HCT116 (cell line): ENCODE results near the gene EMC10. TPM values are rescaled to one million over a fixed set of nuclear protein-coding genes. Genes with fewer than 3 reads are reported as not detected.

ENCODE experiments used
- ATAC-seq: fragments of 200-7000 bp; cut with Tn5 transposase; 2 replicates; pipeline ENCODE4 v1.9.1; 2020; ENCODE audit warnings: mild to moderate bottlenecking, moderate library complexity
- BruUV-seq: library from RNA; stranded (reverse); fragments of 400-500 nt; replicated peaks from 2 replicates; lab custom pipeline; 2021; lab: Mats Ljungman, UMichigan
- CTCF ChIA-PET: fragments of 300-600 bp; sonication (Branson Sonifier 250); formaldehyde crosslinking; loops from one replicate; lab custom pipeline; 2021; ENCODE audit warnings: antibody characterized with exemption; lab: Charles Lee
- POLR2A ChIA-PET: fragments of 300-600, 350-600 bp; sonication (Branson Sonifier 250); formaldehyde crosslinking; loops from one replicate; lab custom pipeline; 2021; ENCODE audit warnings: antibody characterized with exemption; lab: Charles Lee
- RAD21 ChIA-PET, 2 experiments: fragments of 300-600 bp; sonication (Branson Sonifier 250); formaldehyde crosslinking; loops; one replicate each; lab custom pipeline; 2023; ENCODE audit warnings: low total read pairs in 2 of 2; ENCODE audit not compliant: uncharacterized antibody in 2 of 2, unreplicated experiment in 2 of 2, low non-redundant PET in 1 of 2; lab: Charles Lee
- DNase-seq: peaks from one replicate; pipeline ENCODE4 v3.0.0-alpha.2; 2010; ENCODE audit warnings: low read depth, low spot score
- H2AFZ ChIP-seq: fragments of 200-600 bp; shearing (Covaris generic), sonication (generic); 2 replicates; pipeline ENCODE4 v1.6.1; 2017; ENCODE audit warnings: low read depth, mixed run types, mixed read lengths, antibody characterized with exemption, low read length; ENCODE audit not compliant: poor library complexity, severe bottlenecking
- H3K27ac ChIP-seq: 2 replicates; pipeline ENCODE4 v1.5.1; 2012; ENCODE audit warnings: low read depth, low read length
- H3K27me3 ChIP-seq: fragments of 200-600 bp; sonication (generic); 2 replicates; pipeline ENCODE4 v1.6.1; 2016; ENCODE audit warnings: mixed run types, low read length, mixed read lengths; ENCODE audit not compliant: insufficient read depth
- H3K36me3 ChIP-seq, 2 experiments: fragments of 200-500 bp in 1 of 2; fragments of 200-600 bp in 1 of 2; sonication (Bioruptor generic) in 1 of 2; sonication (generic) in 1 of 2; 2 replicates each; pipeline versions ENCODE4 v1.5.1 to v1.6.1; 2014 to 2016; ENCODE audit warnings: low read length in 2 of 2, inconsistent platforms in 1 of 2, mixed read lengths in 1 of 2, mixed run types in 1 of 2; ENCODE audit not compliant: insufficient read depth in 2 of 2, control insufficient read depth in 1 of 2
- H3K4me1 ChIP-seq, 2 experiments: fragments of 200-600 bp in 1 of 2; sonication (generic) in 1 of 2; 2 replicates each; pipeline versions ENCODE4 v1.5.1 to v1.6.1; 2012 to 2017; ENCODE audit warnings: low read length in 2 of 2, inconsistent platforms in 1 of 2, mild to moderate bottlenecking in 1 of 2, mixed read lengths in 1 of 2, mixed run types in 1 of 2, moderate library complexity in 1 of 2; ENCODE audit not compliant: insufficient read depth in 2 of 2, control insufficient read depth in 1 of 2
- H3K4me2 ChIP-seq: fragments of 200-600 bp; sonication (generic); 2 replicates; pipeline ENCODE4 v1.6.1; 2017; ENCODE audit warnings: mixed run types, low read length, mixed read lengths
- H3K4me3 ChIP-seq, 2 experiments: fragments of 200-600 bp in 1 of 2; sonication (generic) in 1 of 2; replicated peaks in 1 of 2; 2 replicates each; pipeline ENCODE4 v1.5.1; 2011 to 2016; ENCODE audit warnings: low read length in 2 of 2, control low read depth in 1 of 2, low read depth in 1 of 2, mild to moderate bottlenecking in 1 of 2, mixed read lengths in 1 of 2, mixed run types in 1 of 2
- H3K79me2 ChIP-seq: fragments of 200-600 bp; sonication (generic); 2 replicates; pipeline ENCODE4 v1.6.1; 2017; ENCODE audit warnings: mild to moderate bottlenecking, mixed run types, low read length, moderate library complexity, mixed read lengths; ENCODE audit not compliant: insufficient read depth
- H3K9ac ChIP-seq: fragments of 200-600 bp; sonication (generic); 2 replicates; pipeline ENCODE4 v1.6.1; 2016; ENCODE audit warnings: low read length, mixed read lengths
- H3K9me2 ChIP-seq: fragments of 200-600 bp; sonication (generic), shearing (Covaris generic); 2 replicates; pipeline ENCODE4 v1.6.1; 2017; ENCODE audit warnings: mixed run types, mild to moderate bottlenecking, moderate library complexity; ENCODE audit not compliant: insufficient read depth
- H3K9me3 ChIP-seq, 2 experiments: fragments of 200-500 bp in 1 of 2; fragments of 200-600 bp in 1 of 2; sonication (Bioruptor generic) in 1 of 2; sonication (generic) in 1 of 2; 2 replicates each; pipeline ENCODE4 v1.6.1; 2014 to 2017; ENCODE audit warnings: low read length in 2 of 2, mixed read lengths in 2 of 2, inconsistent platforms in 1 of 2, low read depth in 1 of 2, mild to moderate bottlenecking in 1 of 2, mixed run types in 1 of 2, moderate library complexity in 1 of 2; ENCODE audit not compliant: control insufficient read depth in 1 of 2, insufficient read depth in 1 of 2
- H4K20me1 ChIP-seq: fragments of 200-600 bp; sonication (generic), shearing (Covaris generic); 2 replicates; pipeline ENCODE4 v1.6.1; 2017; ENCODE audit warnings: mixed run types, mild to moderate bottlenecking, moderate library complexity; ENCODE audit not compliant: insufficient read depth
- CBX3 ChIP-seq: IDR thresholded peaks from 2 replicates; pipeline ENCODE4 v1.6.1; 2012; ENCODE audit warnings: low read depth
- CEBPB ChIP-seq: IDR thresholded peaks from 2 replicates; pipeline ENCODE4 v1.6.1; 2012; ENCODE audit warnings: low read depth
- CTCF ChIP-seq, 3 experiments: fragments of 200-600 bp in 1 of 3; sonication (generic) in 1 of 3; IDR thresholded peaks in 2 of 3; conservative IDR thresholded peaks in 1 of 3; 2 replicates each; pipeline ENCODE4 v1.5.1; 2012 to 2017; ENCODE audit warnings: low read depth in 2 of 3, low read length in 2 of 3, antibody characterized with exemption in 1 of 3, borderline replicate concordance in 1 of 3, control low read depth in 1 of 3, mild to moderate bottlenecking in 1 of 3, mixed read lengths in 1 of 3, mixed run types in 1 of 3, moderate library complexity in 1 of 3; ENCODE audit not compliant: insufficient read depth in 1 of 3
- EGR1 ChIP-seq: IDR thresholded peaks from 2 replicates; pipeline ENCODE4 v1.6.1; 2012; ENCODE audit warnings: low read depth
- ELF1 ChIP-seq: IDR thresholded peaks from 2 replicates; pipeline ENCODE4 v1.6.1; 2012; ENCODE audit warnings: low read depth, borderline replicate concordance
- EZH2 ChIP-seq: fragments of 200-600 bp; sonication (generic); IDR thresholded peaks from 2 replicates; pipeline ENCODE4 v1.6.1; 2017; ENCODE audit warnings: antibody characterized with exemption, mixed run types
- EZH2phosphoT487 ChIP-seq: fragments of 200-600 bp; IDR thresholded peaks from 2 replicates; pipeline ENCODE4 v1.6.1; 2018; ENCODE audit warnings: antibody characterized with exemption, borderline replicate concordance
- JUND ChIP-seq: IDR thresholded peaks from 2 replicates; pipeline ENCODE4 v1.6.1; 2012
- MAX ChIP-seq: IDR thresholded peaks from 2 replicates; pipeline ENCODE4 v1.6.1; 2012
- POLR2A ChIP-seq: IDR thresholded peaks from 2 replicates; pipeline ENCODE4 v1.7.0; 2011; ENCODE audit warnings: borderline replicate concordance; ENCODE audit not compliant: insufficient read depth, insufficient read length; ENCODE audit errors: extremely low read depth
- RAD21 ChIP-seq: IDR thresholded peaks from 2 replicates; pipeline ENCODE4 v1.6.1; 2012; ENCODE audit warnings: low read depth, mild to moderate bottlenecking
- REST ChIP-seq: IDR thresholded peaks from 2 replicates; pipeline ENCODE4 v1.6.1; 2012; ENCODE audit warnings: low read depth
- SIN3A ChIP-seq: IDR thresholded peaks from 2 replicates; pipeline ENCODE4 v1.6.1; 2012; ENCODE audit warnings: low read depth
- SRF ChIP-seq: IDR thresholded peaks from 2 replicates; pipeline ENCODE4 v1.6.1; 2012; ENCODE audit warnings: low read depth
- TCF7L2 ChIP-seq: IDR thresholded peaks from 2 replicates; pipeline ENCODE4 v1.7.0; 2011; ENCODE audit warnings: borderline replicate concordance, inconsistent platforms; ENCODE audit not compliant: insufficient read depth, insufficient read length; ENCODE audit errors: extremely low read depth
- YY1 ChIP-seq: IDR thresholded peaks from 2 replicates; pipeline ENCODE4 v1.6.1; 2011; ENCODE audit warnings: low read length, low read depth, moderate library complexity, mild to moderate bottlenecking; ENCODE audit not compliant: insufficient replicate concordance; ENCODE audit errors: extremely low read depth
- ZFX ChIP-seq: fragments of 450-650 bp; IDR thresholded peaks from 2 replicates; pipeline ENCODE4 v1.6.1; 2017
- ZNF274 ChIP-seq: fragments of 200-500 bp; sonication (Bioruptor generic); IDR thresholded peaks from 2 replicates; pipeline ENCODE4 v1.6.1; 2014; ENCODE audit warnings: mild to moderate bottlenecking, low read depth, low read length, inconsistent platforms
- intact Hi-C: fragments of 100-400 bp; cut with micrococcal nuclease; formaldehyde crosslinking; loops from 2 replicates; pipeline ENCODE4 v1.10.0; 2022
- total RNA-seq: library from RNA; stranded (reverse); gene quantifications from one replicate; pipeline ENCODE4 v1.2.1, GENCODE V29; 2021; ENCODE audit not compliant: unreplicated experiment

The EMC10 gene
- total RNA-seq, 1 experiment from 2014 or later = 92.4 TPM

- ChIA-PET CTCF (no interaction called here), POLR2A (no interaction called here)
These were observed 36.9 kb downstream of the EMC10 start for GRCh38 chr19:50512999-50513745.

More at GRCh38 chr19:50512999-50513745, 36.9 kb downstream of the EMC10 start:
- ATAC-seq (no peak), DNase-seq (no peak)
- Histone ChIP-seq H4K20me1 (no peaks in the 10 kb centered on the region), H3K27ac (no peak overlapping the region), H3K79me2 (peaks cover 8% of the 10 kb centered on the region; the same call in 1 of the 2 replicates), H2AFZ (no peak overlapping the region), H3K9ac (no peak overlapping the region), H3K9me3 (no peaks in the 10 kb centered on the region), H3K36me3 (no peaks in the 10 kb centered on the region), H3K4me1 (peaks cover 3 to 15% of the 10 kb centered on the region in 2 experiments; a peak in 3 of 4 replicates), H3K4me3 (no peak overlapping the region), H3K9me2 (no peaks in the 10 kb centered on the region), H3K27me3 (no peaks in the 10 kb centered on the region), H3K4me2 (no peak overlapping the region)
- RAD21 ChIA-PET = no interaction called here
- TF ChIP-seq CEBPB (no peak), MAX (no peak), CBX3 (no peak), ELF1 (no peak), ZNF274 (no peak), REST (no peak), SRF (no peak), TCF7L2 (no peak), EZH2 (no peak), POLR2A (no peak), SIN3A (no peak), CTCF (IDR thresholded peaks at IDR 0.05 in 2 of 3, conservative IDR thresholded peaks at IDR 0.05 in 1 of 3; ENCODE audit: borderline replicate concordance in 1 of 3, insufficient read depth in 1 of 3, low read depth in 2 of 3, low read length in 2 of 3) (no peak), ZFX (no peak), JUND (no peak), YY1 (no peak), RAD21 (no peak), EZH2phosphoT487 (no peak), EGR1 (no peak)
- BruUV-seq = no TSS peak
- intact Hi-C loops = no loop called here
